Measurements from ENCODE around the gene RPS15.

Gene RPS15

DNA sequence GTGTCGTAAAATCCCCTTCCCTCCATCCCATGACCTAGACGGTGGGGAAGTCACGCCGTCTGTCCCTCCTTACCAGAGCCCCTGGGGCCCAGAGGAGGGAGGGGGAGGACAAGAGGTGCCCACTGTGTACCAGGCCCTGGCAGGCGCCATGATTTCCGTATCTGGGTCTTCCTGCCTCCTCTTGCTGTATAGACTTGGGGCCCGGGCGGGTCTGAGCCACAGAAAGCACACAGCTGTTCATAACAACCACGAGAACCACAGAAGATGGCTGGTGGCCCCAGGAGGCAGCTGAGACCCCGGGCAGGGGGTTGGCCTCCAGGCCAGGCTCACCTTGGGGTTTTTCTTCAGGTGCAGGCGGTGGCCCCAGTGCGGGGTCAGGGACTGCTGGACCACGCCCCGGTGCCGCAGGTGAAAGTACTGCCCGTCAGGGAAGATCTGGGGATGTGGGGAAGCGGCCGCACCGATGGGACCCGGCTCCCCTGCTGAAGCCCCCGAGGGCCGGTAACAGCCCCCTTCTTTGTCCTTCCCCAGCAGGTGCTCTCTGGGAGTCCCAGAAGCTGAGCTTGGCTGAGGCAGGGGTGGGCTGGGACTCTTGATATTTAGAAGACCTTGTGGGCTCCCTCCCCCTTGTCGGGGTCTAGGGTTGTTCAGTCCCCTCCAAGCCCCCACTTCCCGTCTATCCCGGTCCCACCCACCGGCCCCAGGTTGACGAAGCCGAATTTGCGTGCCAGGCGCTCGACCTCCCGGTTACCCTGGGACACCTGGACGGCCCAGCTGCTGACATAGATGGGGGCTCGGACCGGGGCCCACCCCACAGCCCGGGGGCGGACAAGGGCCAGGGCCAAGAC is 51.5 kb downstream of the RPS15 start:
- DNase-seq = no peak
